Measurements from ENCODE around the gene ATF4. TPM values are rescaled to one million over a fixed set of nuclear protein-coding genes. Genes with fewer than 3 reads are reported as not detected.

ATF4 gene
- polyA plus RNA-seq, 4 donors, result 289 to 325 (median 312) TPM

Other genes with a start within 250 kb of the ATF4 start
- gene RPL3, start 200.9 kb upstream of the ATF4 start, polyA plus RNA-seq (ENCODE audit: insufficient read length in 4 of 4), result 1,000 to 10,000 TPM; 2,866 to 3,497 (median 3,191) TPM
- 10 to 100 TPM; 18.7 to 28.3 (median 21.3) TPM for gene SYNGR1, start 170.6 kb upstream of the ATF4 start, polyA plus RNA-seq (ENCODE audit: insufficient read length in 4 of 4)
- 10 to 100 TPM; 25.5 to 33.0 (median 26.8) TPM for gene TAB1, start 120.8 kb upstream of the ATF4 start, polyA plus RNA-seq (ENCODE audit: insufficient read length in 4 of 4)
- 10 to 100 TPM; 20.8 to 27.4 (median 26.1) TPM for gene MGAT3, start 63.5 kb upstream of the ATF4 start, polyA plus RNA-seq (ENCODE audit: insufficient read length in 4 of 4)
- gene MIEF1, start 18.3 kb upstream of the ATF4 start, polyA plus RNA-seq (ENCODE audit: insufficient read length in 4 of 4), result 10 to 100 TPM; 35.5 to 38.2 (median 37.1) TPM
- 10 to 100 TPM; 44.8 to 66.4 (median 48.2) TPM for gene RPS19BP1, start 12.2 kb downstream of the ATF4 start, polyA plus RNA-seq (ENCODE audit: insufficient read length in 4 of 4)
- under 1 TPM; 0.03 to 0.08 (median 0.06) TPM for gene CACNA1I, start 50.2 kb downstream of the ATF4 start, polyA plus RNA-seq (ENCODE audit: insufficient read length in 4 of 4)

Measured in right renal pelvis (tissue), 4 donors.